ENCODE results near the gene RHOT2. TPM values are rescaled to one million over a fixed set of nuclear protein-coding genes. Genes with fewer than 3 reads are reported as not detected.

The RHOT2 gene
- total and polyA plus RNA-seq, 2 donors, result 39.3 to 252 TPM

Other genes with a start within 250 kb of the RHOT2 start
- 6.8 TPM for gene RAB11FIP3, start 242.5 kb upstream of the RHOT2 start, total RNA-seq
- gene RAB11FIP3, start 242.5 kb upstream of the RHOT2 start, polyA plus RNA-seq, result 26.7 TPM
- gene CAPN15, start 140.4 kb upstream of the RHOT2 start, total RNA-seq, result 16.8 TPM
- gene CAPN15, start 140.4 kb upstream of the RHOT2 start, polyA plus RNA-seq, result 40.4 TPM
- under 0.01 TPM for gene PRR35, start 107.7 kb upstream of the RHOT2 start, total RNA-seq
- gene PRR35, start 107.7 kb upstream of the RHOT2 start, polyA plus RNA-seq, result 0.09 TPM
- 5.5 TPM for gene NHLRC4, start 101.1 kb upstream of the RHOT2 start, total RNA-seq
- 3.1 TPM for gene NHLRC4, start 101.1 kb upstream of the RHOT2 start, polyA plus RNA-seq
- 14.4 TPM for gene PIGQ, start 98.2 kb upstream of the RHOT2 start, total RNA-seq
- gene PIGQ, start 98.2 kb upstream of the RHOT2 start, polyA plus RNA-seq, result 65.4 TPM
- gene RAB40C, start 78.1 kb upstream of the RHOT2 start, total RNA-seq, result 20.1 TPM
- gene RAB40C, start 78.1 kb upstream of the RHOT2 start, polyA plus RNA-seq, result 43.3 TPM
- 0.33 TPM for gene WFIKKN1, start 37.1 kb upstream of the RHOT2 start, total RNA-seq
- gene WFIKKN1, start 37.1 kb upstream of the RHOT2 start, polyA plus RNA-seq, result 2.1 TPM
- gene METTL26, start 31.8 kb upstream of the RHOT2 start, total RNA-seq, result 97.6 TPM
- 110 TPM for gene METTL26, start 31.8 kb upstream of the RHOT2 start, polyA plus RNA-seq
- 17.0 TPM for gene MCRIP2, start 26.3 kb upstream of the RHOT2 start, total RNA-seq
- 25.2 TPM for gene MCRIP2, start 26.3 kb upstream of the RHOT2 start, polyA plus RNA-seq
- 10.1 TPM for gene WDR90, start 18.8 kb upstream of the RHOT2 start, total RNA-seq
- 22.6 TPM for gene WDR90, start 18.8 kb upstream of the RHOT2 start, polyA plus RNA-seq
- gene RHBDL1, start 7.5 kb downstream of the RHOT2 start, total RNA-seq, result 5.1 TPM
- gene RHBDL1, start 7.5 kb downstream of the RHOT2 start, polyA plus RNA-seq, result 3.1 TPM
- gene STUB1, start 12.3 kb downstream of the RHOT2 start, total RNA-seq, result 70.2 TPM
- gene STUB1, start 12.3 kb downstream of the RHOT2 start, polyA plus RNA-seq, result 122 TPM
- 23.4 TPM for gene JMJD8, start 16.2 kb downstream of the RHOT2 start, total RNA-seq
- gene JMJD8, start 16.2 kb downstream of the RHOT2 start, polyA plus RNA-seq, result 31.2 TPM
- gene WDR24, start 22.3 kb downstream of the RHOT2 start, total RNA-seq, result 2.2 TPM
- gene WDR24, start 22.3 kb downstream of the RHOT2 start, polyA plus RNA-seq, result 10.1 TPM
- 0.76 TPM for gene FBXL16, start 37.7 kb downstream of the RHOT2 start, total RNA-seq
- gene FBXL16, start 37.7 kb downstream of the RHOT2 start, polyA plus RNA-seq, result 9.6 TPM
- gene METRN, start 47.0 kb downstream of the RHOT2 start, total RNA-seq, result 21.9 TPM
- gene METRN, start 47.0 kb downstream of the RHOT2 start, polyA plus RNA-seq, result 24.2 TPM
- gene ANTKMT, start 53.0 kb downstream of the RHOT2 start, total RNA-seq, result 53.9 TPM
- gene ANTKMT, start 53.0 kb downstream of the RHOT2 start, polyA plus RNA-seq, result 56.2 TPM
- gene CCDC78, start 58.3 kb downstream of the RHOT2 start, total RNA-seq, result 4.8 TPM
- 12.4 TPM for gene CCDC78, start 58.3 kb downstream of the RHOT2 start, polyA plus RNA-seq
- gene HAGHL, start 59.0 kb downstream of the RHOT2 start, total RNA-seq, result 15.7 TPM
- 50.6 TPM for gene HAGHL, start 59.0 kb downstream of the RHOT2 start, polyA plus RNA-seq
- 20.8 TPM for gene CIAO3, start 72.9 kb downstream of the RHOT2 start, total RNA-seq
- 60.4 TPM for gene CIAO3, start 72.9 kb downstream of the RHOT2 start, polyA plus RNA-seq
- 0.61 TPM for gene MSLN, start 92.6 kb downstream of the RHOT2 start, total RNA-seq
- gene MSLN, start 92.6 kb downstream of the RHOT2 start, polyA plus RNA-seq, result 2.6 TPM
- gene RPUSD1, start 120.2 kb downstream of the RHOT2 start, total RNA-seq, result 16.9 TPM
- gene RPUSD1, start 120.2 kb downstream of the RHOT2 start, polyA plus RNA-seq, result 20.9 TPM
- 20.4 TPM for gene CHTF18, start 120.5 kb downstream of the RHOT2 start, total RNA-seq
- gene CHTF18, start 120.5 kb downstream of the RHOT2 start, polyA plus RNA-seq, result 38.8 TPM
- not detected for gene GNG13, start 132.6 kb downstream of the RHOT2 start, total RNA-seq
- gene GNG13, start 132.6 kb downstream of the RHOT2 start, polyA plus RNA-seq, result 0.55 TPM